Motor neuron (in vitro differentiated cells): ENCODE results near the gene TECR. TPM values are rescaled to one million over a fixed set of nuclear protein-coding genes. Genes with fewer than 3 reads are reported as not detected.
"Not testable (repeated sequence)": the region's sequence is repeated elsewhere in the genome, so short reads cannot be mapped to it uniquely, and the experiment has no call there.

Experiments
- ATAC-seq, 8 experiments: fragments of 200-7000 bp; cut with Tn5 transposase; replicated peaks in 6 of 8; 2 replicates each; pipeline ENCODE4 v1.8.0; 2021; ENCODE audit warnings: mild to moderate bottlenecking in 8 of 8, moderate library complexity in 8 of 8
- H3K27ac ChIP-seq, 2 donors: fragments of 250-450 bp; sonication (Bioruptor Pico); 2 replicates each; pipeline ENCODE4 v1.9.0; 2021; ENCODE audit warnings: antibody characterized with exemption in 2 of 2, mild to moderate bottlenecking in 2 of 2, moderate library complexity in 1 of 2
- H3K4me1 ChIP-seq, 2 donors: fragments of 250-450 bp; sonication (Bioruptor Pico); replicated peaks in 1 of 2; 2 replicates each; pipeline ENCODE4 v1.6.1; 2021; ENCODE audit warnings: antibody characterized with exemption in 2 of 2, mild to moderate bottlenecking in 2 of 2, moderate library complexity in 1 of 2
- H3K4me3 ChIP-seq, 5 donors: fragments of 250-450 bp; sonication (Bioruptor Pico); 2 replicates each; pipeline ENCODE4 v1.9.0; 2021; ENCODE audit warnings: antibody characterized with exemption in 5 of 5, mild to moderate bottlenecking in 5 of 5, moderate library complexity in 4 of 5
- WGBS, 10 experiments: fragments of 450-650 bp; shearing (Covaris generic); methylation state at CpG; one replicate each; pipeline ENCODE4 v1.0.0; 2022; 5-methylcytosine and 5-hydroxymethylcytosine counted together
- in situ Hi-C, 9 experiments: fragments of 400-800 bp; cut with MboI; loops; one replicate each; pipeline ENCODE4 v1.15.0; 2021; ENCODE audit warnings: low sequenced_read_pairs in 9 of 9, low pct_unique_long_range_greater_than_20kb in 2 of 9; ENCODE audit not compliant: unreplicated experiment in 9 of 9
- total RNA-seq, 8 experiments: library from RNA; unstranded; fragments of 300-600 nt; gene quantifications; 2 replicates each; pipeline versions ENCODE4 v1.2.3 to v1.2.4, GENCODE V29; 2022

Gene TECR
- total RNA-seq, 8 experiments from 2014 or later = 67.6 to 145 (median 97.3) TPM

DNA sequence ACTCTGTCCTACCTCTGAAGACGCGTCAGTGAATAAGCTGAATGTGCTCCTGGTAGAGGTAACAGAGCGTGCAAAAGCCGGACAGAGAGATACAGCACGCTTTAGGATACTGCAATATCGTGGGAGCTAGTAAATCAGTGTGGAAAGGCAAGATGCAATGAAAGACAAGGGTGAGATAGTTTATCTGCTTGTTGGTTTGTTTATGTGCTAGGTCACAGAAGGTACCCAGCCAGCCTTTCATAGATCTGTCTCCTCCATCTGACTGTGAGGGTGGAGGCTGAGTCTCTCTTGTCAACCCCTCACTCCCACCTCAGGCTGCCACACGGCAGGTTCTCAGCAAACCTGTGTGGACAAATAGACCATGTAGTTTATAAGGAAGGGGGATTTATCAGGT lies 32.6 kb upstream of the TECR start:
- peak in 1 of 8 experiments; percentile 1 for ATAC-seq
- H3K4me1 ChIP-seq = peaks cover 5 to 11% of the 10 kb centered on the region in 2 donors
- in situ Hi-C loops = no loop called here
- 0 to 100% (median 20%) methylated on average over 1 to 6 of the region's 7 CpGs; no CpG with 5 or more reads in 3 of the 10 experiments for WGBS, 10 experiments
- H3K27ac ChIP-seq = no peak overlapping the region
- H3K4me3 ChIP-seq = peak overlapping the region in 4 of 5 donors; percentile 30 to 68 (median 57)

DNA sequence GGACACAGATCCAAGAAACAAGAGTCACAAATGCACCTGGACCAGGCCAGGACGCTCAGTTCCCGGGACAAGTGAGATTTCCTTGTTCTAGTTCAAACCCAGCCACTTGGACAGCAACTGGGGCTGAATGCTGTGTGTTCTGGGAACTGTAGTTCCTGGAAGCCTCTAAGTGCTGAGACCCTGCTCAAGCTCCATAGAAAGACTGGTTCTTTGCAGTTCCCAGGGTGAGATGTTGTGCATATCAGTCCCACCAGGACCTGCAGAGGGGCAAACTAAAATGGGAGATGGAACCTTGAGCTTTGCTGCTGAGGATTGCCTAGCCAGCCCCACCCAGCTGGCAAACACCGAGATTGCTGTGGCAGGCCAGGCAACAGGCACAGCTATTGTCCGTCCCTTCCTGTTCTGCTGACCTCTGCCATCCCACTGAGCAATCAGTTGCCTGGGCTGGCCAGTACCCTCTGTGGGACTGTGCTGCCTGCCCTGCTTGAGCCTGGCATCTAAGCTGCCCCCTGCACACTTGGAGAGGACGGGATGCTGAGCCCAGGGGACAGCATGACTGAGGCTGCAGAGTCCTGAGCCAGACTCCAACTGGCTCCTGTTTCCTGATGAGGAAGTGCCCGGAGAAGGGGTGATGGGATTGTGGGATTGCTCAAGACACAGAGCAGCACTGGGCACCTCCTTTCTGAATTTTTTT lies 32.0 kb upstream of the TECR start:
- in situ Hi-C loops = no loop called here
- Histone ChIP-seq H3K27ac (no peak overlapping the region), H3K4me1 (peaks cover 5 to 11% of the 10 kb centered on the region in 2 donors), H3K4me3 (no peak overlapping the region)
- 34 to 100% (median 69%) methylated on average over 1 to 6 of the region's 6 CpGs; no CpG with 5 or more reads in 1 of the 10 experiments for WGBS, 10 experiments
- no peak for ATAC-seq

GRCh38 chr19:14502334-14503092 lies 26.9 kb upstream of the TECR start:
- Histone ChIP-seq H3K27ac (no peak overlapping the region), H3K4me3 (no peak overlapping the region), H3K4me1 (peaks cover 0 to under 1% of the 10 kb centered on the region in 2 donors)
- ATAC-seq = no peak
- in situ Hi-C loops = no loop called here
- 45 to 93% (median 79%) methylated on average over 1 to 11 of the region's 11 CpGs; no CpG with 5 or more reads in 2 of the 10 experiments for WGBS, 10 experiments

GRCh38 chr19:14503285-14503684 lies 26.1 kb upstream of the TECR start:
- Histone ChIP-seq H3K4me3 (no peak overlapping the region), H3K4me1 (peaks cover 0 to 9% of the 10 kb centered on the region in 2 donors), H3K27ac (no peak overlapping the region)
- in situ Hi-C loops = no loop called here
- 47 to 87% (median 60%) methylated on average over 1 of the region's 1 CpG; no CpG with 5 or more reads in 3 of the 10 experiments for WGBS, 10 experiments
- ATAC-seq = no peak

DNA sequence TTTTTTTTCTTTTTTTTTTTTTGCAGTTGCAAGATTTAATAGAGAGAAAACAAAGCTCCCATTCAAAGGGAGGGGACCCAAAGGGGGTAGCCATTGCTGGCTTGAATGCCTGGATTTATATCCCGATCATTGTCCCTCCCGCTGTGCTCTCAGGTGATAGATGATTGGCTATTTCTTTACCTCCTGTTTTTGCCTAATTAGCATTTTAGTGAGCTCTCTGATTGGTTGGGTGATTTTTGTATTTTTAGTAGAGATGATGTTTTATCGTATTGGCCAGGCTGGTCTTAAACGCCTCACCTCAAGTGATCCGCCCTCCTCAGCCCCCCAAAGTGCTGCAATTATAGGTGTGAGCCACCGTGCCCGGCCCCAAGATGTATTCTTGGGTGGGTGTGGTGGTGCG lies 24.8 kb upstream of the TECR start:
- 80 to 100% (median 85%) methylated on average over 1 to 5 of the region's 8 CpGs; no CpG with 5 or more reads in 5 of the 10 experiments for WGBS, 10 experiments
- in situ Hi-C loops, H3K27ac ChIP-seq, H3K4me3 ChIP-seq, ATAC-seq: not testable (repeated sequence)
- H3K4me1 ChIP-seq = peaks cover 0 to 15% of the 10 kb centered on the region in 2 donors

GRCh38 chr19:14505488-14506239 lies 23.7 kb upstream of the TECR start:
- no peak overlapping the region for H3K4me3 ChIP-seq
- in situ Hi-C loops = no loop called here
- WGBS, 10 experiments = 18 to 88% (median 57%) methylated on average over 1 to 7 of the region's 19 CpGs; no CpG with 5 or more reads in 5 of the 10 experiments
- peaks cover 2 to 24% of the 10 kb centered on the region in 2 donors for H3K4me1 ChIP-seq
- no peak overlapping the region for H3K27ac ChIP-seq
- peak; percentile 38 to 75 (median 60) for ATAC-seq

- peak in 3 of 8 experiments; percentile 4 to 13 (median 8) for ATAC-seq
- H3K4me1 ChIP-seq = peaks cover 2 to 31% of the 10 kb centered on the region in 2 donors
- in situ Hi-C loops = no loop called here
- no peak overlapping the region for H3K27ac ChIP-seq
- H3K4me3 ChIP-seq = no peak overlapping the region
- WGBS, 10 experiments = 50 to 80% (median 67%) methylated on average over 1 to 4 of the region's 12 CpGs; no CpG with 5 or more reads in 5 of the 10 experiments
These were observed 21.5 kb upstream of the TECR start for GRCh38 chr19:14507704-14508542.

DNA sequence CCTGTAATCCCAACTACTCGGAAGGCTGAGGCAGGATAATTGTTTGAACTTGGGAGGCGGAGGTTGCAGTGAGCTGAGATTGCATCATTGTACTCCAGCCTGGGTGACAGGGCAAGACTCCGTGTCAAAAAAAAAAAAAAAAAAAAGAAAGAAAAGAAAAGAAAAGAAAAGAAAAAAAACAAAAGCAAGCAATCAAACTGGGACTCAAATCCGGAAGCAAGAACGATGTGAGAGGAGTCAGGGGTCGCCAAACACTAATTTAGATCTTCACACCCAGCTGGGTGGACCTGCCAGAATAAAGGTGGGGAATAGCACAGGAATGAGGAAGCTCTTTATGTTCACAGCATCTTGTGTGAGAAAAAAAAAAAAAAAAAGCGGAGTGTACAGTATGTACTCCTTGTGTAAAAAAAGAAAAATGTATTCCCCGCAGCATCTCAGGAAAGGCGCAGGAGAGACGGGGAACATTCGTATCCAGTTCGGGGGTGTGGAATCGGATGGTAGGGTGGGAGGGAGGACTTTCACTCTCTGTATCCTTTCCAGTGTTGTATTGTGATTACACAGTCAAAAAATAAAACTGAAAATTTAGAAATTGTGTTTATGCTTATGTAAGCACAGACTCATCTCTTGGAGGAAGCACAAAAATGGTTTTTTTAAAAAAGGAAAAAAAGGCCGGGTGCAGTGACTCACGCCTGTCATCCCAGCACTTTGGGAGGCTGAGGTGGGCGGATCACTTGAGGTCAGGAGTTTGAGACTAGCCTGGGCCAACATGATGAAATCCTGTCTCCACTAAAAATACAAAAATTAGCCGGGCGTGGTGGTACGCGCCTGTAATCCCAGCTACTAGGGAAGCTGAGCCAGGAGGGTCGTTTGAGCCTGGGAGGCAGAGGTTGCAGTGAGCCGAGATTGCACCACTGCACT lies 18.8 kb upstream of the TECR start:
- Histone ChIP-seq H3K4me1 (peaks cover 2 to 31% of the 10 kb centered on the region in 2 donors), H3K4me3 (no peak overlapping the region), H3K27ac (peak overlapping the region in 1 of 2 donors; percentile 21)
- in situ Hi-C loops = no loop called here
- ATAC-seq = peak in 5 of 8 experiments; percentile 8 to 38 (median 24)
- WGBS, 10 experiments = 6 to 81% (median 49%) methylated on average over 5 to 19 of the region's 22 CpGs

DNA sequence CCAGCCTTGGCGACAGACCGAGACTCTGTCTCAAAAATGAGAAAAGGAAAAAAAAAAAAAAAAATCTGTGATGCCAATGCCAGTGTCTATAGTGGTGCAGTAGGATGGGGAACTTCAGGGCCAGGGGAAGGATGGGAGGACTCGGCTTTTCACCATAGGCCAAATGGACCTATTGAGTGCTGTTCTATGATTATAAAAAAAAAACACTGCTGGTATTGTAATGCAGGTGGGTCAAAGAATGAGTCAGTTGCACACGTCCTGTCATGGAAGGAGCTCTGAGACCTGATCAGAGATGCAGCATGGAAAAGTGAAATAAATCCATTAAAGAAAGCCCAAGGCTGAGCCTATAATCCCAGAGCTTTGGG lies 18.2 kb upstream of the TECR start:
- 0 to 100% (median 76%) methylated on average over 1 to 3 of the region's 4 CpGs; no CpG with 5 or more reads in 2 of the 10 experiments for WGBS, 10 experiments
- H3K27ac ChIP-seq = no peak overlapping the region
- no peak overlapping the region for H3K4me3 ChIP-seq
- H3K4me1 ChIP-seq = peaks cover 6 to 36% of the 10 kb centered on the region in 2 donors
- no peak for ATAC-seq
- in situ Hi-C loops = no loop called here

DNA sequence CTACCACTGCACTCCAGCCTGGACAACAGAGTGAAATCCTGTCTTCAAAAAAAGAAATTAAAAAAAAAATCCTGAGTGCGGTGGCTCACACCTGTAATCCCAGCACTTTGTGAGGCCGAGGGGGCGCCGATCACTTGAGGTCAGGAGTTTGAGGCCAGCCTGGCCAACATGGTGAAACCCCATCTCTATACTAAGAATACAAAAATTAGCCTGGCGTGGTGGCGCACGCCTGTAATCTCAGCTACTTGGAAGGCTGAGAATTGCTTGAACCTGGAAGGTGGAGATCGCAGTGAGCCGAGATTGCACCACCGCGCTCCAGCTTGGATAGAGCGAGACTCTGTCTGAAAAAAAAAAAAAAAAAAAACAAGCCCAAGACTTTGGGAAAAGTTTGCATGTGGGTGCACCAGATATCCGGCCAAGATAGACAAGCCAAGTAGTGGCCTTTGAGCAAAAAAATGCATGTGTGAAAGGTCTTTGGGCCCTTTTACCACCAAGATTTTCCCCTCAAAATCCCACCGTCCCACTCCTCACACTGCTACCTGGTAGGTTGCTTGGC lies 16.9 kb upstream of the TECR start:
- in situ Hi-C loops = no loop called here
- ATAC-seq = no peak
- Histone ChIP-seq H3K27ac (no peak overlapping the region), H3K4me3 (no peak overlapping the region), H3K4me1 (peaks cover 13 to 43% of the 10 kb centered on the region in 2 donors)
- 80 to 100% (median 95%) methylated on average over 1 to 11 of the region's 14 CpGs; no CpG with 5 or more reads in 1 of the 10 experiments for WGBS, 10 experiments

DNA sequence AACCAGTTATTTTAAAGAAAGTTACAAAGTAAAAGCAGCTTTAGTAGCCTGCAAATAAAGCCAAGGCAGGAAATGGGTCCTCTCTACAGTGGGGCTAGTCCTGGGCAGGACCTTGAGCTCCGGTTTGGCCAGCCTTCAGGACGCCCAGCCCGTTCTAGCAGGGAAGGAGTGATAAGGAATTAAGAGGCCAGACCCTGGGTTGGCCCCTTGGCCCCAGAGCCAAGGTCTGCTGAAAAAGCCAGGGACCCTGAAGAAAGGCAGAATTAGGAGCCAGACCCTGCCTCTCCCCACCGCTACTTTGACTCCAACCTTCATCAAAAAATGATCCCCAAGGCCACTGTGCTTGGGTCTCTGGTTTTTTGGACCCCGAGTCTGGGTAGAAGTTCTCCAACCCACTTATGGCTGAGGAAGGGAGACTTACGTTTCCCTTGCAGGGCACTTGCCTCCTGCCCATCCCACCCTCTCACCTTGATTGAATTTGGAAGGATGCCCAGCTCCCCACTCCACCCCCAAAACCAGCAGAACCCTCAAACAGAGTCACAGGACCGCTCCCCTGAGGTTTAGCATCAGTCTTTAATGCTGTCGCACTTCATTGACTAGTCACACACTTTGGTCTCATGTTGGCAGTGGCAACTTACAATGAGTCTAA lies 15.1 kb upstream of the TECR start:
- ATAC-seq = peak in 1 of 8 experiments; percentile 0
- 79 to 100% (median 92%) methylated on average over 1 to 4 of the region's 8 CpGs; no CpG with 5 or more reads in 5 of the 10 experiments for WGBS, 10 experiments
- peaks cover 17 to 36% of the 10 kb centered on the region in 2 donors for H3K4me1 ChIP-seq
- H3K27ac ChIP-seq = no peak overlapping the region
- H3K4me3 ChIP-seq = no peak overlapping the region
- in situ Hi-C loops = no loop called here
